Cardiac fibroblast (primary cell): Measurements from ENCODE around the gene PTGS1.

Source experiments
- DNase-seq, 2 donors: peaks; one replicate each; pipeline versions ENCODE4 v3.0.0 to v3.0.0-alpha.2; 2010; ENCODE audit warnings: low read depth in 2 of 2
- H3K4me3 ChIP-seq, 2 donors: replicated peaks in 1 of 2; 1 replicate in 1 of 2; 2 replicates in 1 of 2; pipeline ENCODE4 v1.5.1; 2011; ENCODE audit warnings: low read depth in 2 of 2, low read length in 2 of 2, mild to moderate bottlenecking in 2 of 2, moderate library complexity in 1 of 2
- CTCF ChIP-seq: IDR thresholded peaks from one replicate; pipeline ENCODE4 v1.5.1; 2011; ENCODE audit warnings: low read depth, mild to moderate bottlenecking, low read length, inconsistent platforms

Gene PTGS1

GRCh38 chr9:122372856-122373845, 2.3 kb downstream of the PTGS1 start:
- no peak for DNase-seq

GRCh38 chr9:122374885-122375420, 4.1 kb downstream of the PTGS1 start:
- H3K4me3 ChIP-seq, result peak overlapping the region in 1 of 2 donors; percentile 35
- no peak for TF ChIP-seq CTCF
- peak; percentile 66 to 88 for DNase-seq

More at GRCh38 chr9:122372856-122373845, 2.3 kb downstream of the PTGS1 start:
- peak overlapping the region in 1 of 2 donors; percentile 94 for H3K4me3 ChIP-seq
- no peak for TF ChIP-seq CTCF

- no peak for TF ChIP-seq CTCF
- H3K4me3 ChIP-seq, result no peak overlapping the region
- no peak for DNase-seq
Observed at GRCh38 chr9:122376796-122377195, 6.0 kb downstream of the PTGS1 start.

GRCh38 chr9:122377241-122378164, 6.7 kb downstream of the PTGS1 start:
- no peak overlapping the region for H3K4me3 ChIP-seq
- DNase-seq, result peak in 1 of 2 donors; percentile 49
- TF ChIP-seq CTCF, result no peak

- no peak for TF ChIP-seq CTCF
- H3K4me3 ChIP-seq, result no peak overlapping the region
- DNase-seq, result no peak
Observed at GRCh38 chr9:122378236-122378635, 7.4 kb downstream of the PTGS1 start.

- DNase-seq, result no peak
- no peak overlapping the region for H3K4me3 ChIP-seq
- peak; percentile 50 for TF ChIP-seq CTCF
Observed at GRCh38 chr9:122379340-122379739, 8.5 kb downstream of the PTGS1 start.
